Stromal cell of bone marrow (primary cell): ENCODE results near the gene SMIM41.
A peak's percentile ranks its signal among the peaks of the same experiment; 100 is the strongest.

Source experiments
- DNase-seq: peaks from one replicate; pipeline ENCODE4 v3.0.0-alpha.2; 2012; ENCODE audit warnings: low read depth

SMIM41 gene

DNA sequence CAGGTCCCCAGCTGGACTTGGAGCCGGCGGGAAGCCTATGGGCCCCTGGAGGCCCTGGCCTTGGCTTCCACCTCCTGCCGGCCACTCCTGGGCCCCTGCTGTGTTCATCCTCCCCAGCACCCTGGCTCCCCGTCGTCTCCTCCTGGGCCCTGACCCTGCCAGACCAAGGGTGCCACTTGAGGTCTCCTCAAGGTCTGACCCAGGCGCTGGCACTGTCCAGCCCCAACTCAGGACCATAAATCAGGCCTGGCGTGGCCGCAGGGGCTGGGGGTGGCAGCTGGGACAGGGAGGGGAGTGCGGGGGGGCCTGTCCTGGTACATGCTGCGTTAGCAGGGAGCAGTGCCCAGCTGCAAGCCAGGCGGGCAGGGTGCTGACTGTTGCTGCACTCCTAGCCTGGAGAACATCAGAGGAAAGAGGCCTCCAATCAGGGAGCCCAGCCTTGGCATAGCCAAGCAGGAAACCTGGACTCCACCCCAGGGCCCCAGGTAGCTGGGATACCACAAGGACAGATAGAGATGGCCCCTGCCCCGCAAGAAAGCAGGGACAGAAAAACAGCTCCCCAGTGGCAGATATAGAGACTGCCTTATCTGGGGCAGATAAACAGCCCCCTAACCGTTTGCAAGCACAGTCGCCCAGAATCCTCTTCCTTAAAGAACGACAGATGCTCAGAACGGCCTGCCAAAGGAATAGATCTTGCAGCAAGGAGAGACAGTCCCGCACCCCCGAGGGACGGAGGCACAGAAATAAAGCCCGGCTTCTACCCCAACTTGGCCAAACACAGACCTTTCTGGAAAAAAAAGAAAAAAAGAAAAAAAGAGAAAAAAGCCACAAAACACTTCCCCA is 16.2 kb upstream of the SMIM41 start:
- DNase-seq, result no peak

DNA sequence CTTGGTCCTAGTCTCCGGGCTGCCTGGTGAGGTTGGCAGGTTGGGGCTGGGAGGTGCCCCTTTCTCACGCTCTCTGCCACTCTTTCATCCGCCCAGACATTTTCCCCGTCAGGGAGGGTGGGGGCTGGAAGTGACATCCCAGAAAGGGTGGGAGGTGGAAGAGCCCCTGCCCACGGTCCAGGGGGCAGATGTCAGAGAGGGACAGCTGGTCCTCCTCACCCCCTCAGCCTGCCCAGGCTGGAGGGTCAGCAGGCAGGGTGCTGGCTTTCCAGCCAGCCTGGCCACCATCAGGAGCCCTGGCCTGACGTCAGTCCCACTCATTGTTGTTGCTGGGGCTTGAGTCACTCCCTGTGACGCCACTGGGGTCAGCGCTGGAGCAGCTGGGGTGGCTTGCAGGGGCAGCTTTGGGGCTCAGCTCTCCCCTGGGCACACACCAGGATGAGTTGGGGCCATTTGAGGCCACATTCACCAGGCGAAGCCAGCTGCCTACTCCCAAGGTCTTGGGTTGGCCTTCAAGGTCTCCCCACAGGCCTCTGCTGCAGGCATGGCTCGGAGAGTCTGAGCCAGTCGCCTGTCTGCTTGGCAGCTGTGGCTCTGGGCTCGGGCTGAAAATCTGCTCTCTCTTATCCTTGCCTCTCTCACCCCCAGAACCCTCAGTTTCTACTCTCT is 15.4 kb upstream of the SMIM41 start:
- DNase-seq, result peak; percentile 92

DNA sequence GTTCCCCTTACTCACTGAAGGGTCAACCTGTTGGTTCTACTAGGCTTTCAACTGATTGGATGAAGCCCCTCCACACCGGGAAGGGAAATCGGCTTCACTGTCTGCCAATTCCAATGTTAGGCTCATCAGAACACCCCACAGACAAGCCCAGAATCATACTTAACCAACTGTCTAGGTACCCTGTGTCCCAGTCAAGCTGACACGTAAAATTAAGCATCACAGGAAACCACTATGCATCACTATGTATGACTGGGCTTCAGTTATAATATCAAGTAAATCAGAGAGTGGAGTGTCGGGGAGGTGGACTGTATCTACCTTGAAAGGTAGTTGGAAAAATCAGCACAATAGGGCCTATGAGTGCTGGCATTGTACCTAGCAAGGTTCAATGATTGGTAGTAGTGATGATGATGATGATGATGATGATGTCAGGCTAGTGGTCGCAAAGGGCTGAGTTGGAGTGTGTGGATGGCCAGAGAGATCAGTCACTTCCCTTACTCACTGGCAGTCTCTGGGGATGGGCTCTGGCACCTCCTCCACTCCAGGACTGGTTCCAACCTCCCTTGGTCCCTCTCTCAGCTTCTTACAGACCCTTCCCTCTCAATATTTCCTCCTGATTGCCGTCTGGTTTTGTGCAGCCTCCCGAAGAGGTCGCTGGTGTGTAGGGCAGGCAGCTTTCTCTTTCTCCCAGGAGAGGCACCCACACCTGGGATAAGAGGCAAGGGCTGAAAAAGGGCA is 13.0 kb upstream of the SMIM41 start:
- DNase-seq, result no peak

DNA sequence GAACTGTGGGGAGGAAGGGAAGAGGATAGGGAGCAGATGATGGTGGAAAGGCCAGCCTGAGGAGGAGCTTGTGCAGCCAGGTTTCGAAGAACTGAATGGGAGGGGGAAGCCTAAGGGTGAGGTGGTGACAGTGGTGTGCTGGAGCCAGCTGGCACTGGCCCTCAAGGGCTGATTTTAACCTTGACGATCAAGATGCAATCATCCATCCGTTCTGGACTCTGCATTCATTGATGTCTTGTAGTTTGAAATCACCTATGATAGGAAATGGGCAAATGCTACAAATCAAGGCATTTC is 12.5 kb upstream of the SMIM41 start:
- no peak for DNase-seq

DNA sequence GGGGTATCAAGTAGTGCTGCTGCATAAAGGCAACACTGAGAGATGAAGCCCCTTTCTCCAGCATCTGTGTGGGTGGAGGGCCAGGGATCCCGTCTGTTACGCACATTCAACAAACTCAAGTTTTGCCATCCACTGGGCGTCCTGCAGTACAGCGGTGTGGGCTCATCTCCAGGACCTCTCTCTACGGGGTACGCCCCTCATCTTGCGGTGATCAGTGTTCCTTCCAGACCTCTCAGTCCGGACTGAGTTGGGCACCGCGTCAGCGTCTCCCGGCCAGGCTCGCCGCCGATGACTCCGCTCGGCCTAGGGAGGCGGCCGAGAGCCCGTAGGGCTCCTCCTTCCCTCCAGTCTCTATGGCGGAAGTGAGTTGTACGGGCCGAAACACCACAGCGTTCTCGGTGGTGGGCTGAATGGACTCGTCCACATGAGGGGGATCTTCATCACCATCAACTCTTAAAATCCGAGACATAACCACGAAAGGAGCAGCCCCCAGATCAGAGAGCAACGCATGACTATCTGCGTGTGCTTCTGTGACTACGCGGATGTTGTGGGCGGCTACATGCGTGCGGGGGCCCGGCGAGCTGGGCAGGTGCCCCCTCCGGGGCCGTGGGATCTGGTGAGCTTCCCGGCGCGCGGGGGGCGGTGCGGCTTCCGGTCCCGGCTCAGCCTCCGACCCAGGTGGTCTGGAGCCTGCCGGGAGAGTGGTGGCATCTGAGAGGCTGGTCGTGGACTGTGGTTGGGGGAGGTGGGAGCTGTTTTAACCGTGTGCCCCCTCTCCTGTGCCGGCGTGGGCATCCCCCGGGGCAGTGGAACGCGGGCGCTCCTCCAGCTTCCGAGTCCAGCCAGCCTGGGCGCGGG is 9.9 kb upstream of the SMIM41 start, which contains the start of gene ATG101:
ATG101 (plus strand) TSS at position 652 of the 858 bp plus-strand sequence. CDS start 3,673 bp downstream, outside the sequence.
- DNase-seq, result peak; percentile 90

DNA sequence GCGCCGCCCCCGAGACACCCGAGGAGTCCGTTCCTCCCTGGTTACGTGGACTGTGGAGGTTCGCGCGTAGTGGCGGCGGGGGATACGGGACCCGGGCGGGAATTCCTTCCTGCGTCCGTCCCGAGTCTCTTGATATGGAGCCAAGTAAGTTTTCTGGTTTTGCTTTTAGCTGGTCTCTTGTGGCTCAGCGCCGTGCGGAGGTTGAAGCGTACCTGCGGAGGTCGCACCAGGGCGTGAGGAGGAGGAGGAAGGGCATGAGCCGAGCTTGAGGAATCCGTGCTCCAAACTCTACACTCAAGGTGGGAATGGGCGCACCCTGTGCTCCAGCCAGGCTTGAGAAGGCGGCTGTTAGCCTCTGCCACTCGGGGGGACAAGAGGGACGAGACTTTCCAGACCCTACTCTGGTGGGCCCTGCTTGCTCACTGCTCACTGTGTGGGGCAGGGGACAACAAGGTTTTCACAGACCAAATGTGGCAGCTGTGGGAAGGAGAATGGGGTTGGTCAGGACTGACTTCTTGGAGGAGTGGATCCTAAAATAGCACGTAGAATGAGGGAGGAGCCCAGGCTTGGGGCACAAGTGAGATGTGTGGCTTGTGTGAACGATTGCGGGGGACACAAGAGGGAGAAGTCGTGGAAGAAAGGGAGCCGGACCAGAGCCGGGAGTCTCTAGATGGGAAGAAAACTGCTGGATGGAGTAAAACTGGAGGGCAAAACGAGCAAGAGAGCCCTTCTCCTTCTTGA is 9.1 kb upstream of the SMIM41 start:
- DNase-seq, result no peak

DNA sequence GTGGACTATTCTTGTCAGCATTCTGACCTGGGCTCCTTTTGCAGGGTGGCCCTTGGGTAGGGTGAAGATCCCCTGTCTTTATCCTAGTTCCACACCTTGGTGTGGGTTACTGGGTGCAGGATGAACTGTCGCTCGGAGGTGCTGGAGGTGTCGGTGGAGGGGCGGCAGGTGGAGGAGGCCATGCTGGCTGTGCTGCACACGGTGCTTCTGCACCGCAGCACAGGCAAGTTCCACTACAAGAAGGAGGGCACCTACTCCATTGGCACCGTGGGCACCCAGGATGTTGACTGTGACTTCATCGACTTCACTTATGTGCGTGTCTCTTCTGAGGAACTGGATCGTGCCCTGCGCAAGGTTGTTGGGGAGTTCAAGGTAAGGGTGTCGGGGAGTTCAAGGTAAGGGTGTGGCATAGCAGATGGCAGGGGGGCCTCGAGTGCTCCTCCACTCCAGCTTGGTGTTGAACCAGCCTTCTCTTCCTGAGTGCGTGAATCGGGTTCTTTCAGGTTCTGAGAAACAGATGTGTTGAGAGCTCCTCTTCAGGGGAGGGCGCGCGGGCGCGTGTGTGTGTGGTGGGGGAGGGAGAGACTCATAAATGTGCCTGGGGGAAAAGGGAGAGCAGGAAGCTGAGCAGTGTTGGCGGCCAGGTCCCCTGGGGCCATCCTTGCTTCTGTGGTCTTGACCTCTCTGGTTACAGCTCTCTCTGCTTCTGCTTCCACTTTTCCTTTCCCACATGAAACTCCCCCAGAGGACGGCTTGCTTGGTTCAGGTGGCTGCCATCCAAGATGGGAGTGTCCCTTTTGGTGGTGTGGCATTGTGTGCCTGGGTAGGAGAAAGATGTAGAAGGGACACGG is 5.7 kb upstream of the SMIM41 start:
- peak; percentile 75 for DNase-seq

DNA sequence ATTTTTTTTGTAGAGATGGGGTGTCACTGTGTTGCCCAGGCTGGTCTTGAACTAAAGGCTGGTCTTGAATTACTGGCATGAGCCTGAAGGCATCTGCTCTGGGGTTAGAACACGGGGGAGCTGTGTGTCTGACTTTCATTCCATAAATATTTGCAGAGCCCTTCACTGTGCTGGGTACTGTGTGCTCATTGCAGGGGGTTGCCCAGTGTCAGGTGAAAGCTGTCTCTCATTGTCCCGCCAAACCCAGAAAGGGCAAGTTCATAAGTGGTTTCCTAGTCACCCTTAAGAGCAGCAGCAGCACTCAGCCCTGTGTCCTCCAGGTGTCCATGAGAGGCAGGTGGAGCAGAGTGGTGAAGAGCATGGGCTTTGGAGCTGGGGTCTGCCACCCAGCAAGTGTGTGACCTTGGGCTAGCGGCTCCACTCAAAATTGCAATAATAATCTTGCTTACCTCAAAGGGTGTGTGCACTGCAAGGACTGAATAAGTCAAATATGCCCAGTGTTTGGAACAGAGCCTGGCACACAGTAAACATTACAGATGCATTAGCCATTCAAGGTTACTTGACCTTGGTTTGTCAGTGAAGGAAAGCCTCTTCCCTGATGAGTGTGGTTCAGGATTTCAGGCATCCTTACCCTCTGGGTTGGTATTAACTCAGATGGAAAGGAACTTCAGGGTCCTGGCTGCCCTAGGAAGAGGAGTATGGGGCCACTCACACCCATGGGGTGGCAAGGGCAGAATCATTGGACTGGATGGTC is 4.4 kb upstream of the SMIM41 start:
- no peak for DNase-seq

DNA sequence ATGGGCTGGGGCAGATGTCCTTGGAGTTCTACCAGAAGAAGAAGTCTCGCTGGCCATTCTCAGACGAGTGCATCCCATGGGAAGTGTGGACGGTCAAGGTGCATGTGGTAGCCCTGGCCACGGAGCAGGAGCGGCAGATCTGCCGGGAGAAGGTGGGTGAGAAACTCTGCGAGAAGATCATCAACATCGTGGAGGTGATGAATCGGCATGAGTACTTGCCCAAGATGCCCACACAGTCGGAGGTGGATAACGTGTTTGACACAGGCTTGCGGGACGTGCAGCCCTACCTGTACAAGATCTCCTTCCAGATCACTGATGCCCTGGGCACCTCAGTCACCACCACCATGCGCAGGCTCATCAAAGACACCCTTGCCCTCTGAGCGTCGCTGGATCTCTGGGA is 2.7 kb upstream of the SMIM41 start:
- DNase-seq, result no peak

DNA sequence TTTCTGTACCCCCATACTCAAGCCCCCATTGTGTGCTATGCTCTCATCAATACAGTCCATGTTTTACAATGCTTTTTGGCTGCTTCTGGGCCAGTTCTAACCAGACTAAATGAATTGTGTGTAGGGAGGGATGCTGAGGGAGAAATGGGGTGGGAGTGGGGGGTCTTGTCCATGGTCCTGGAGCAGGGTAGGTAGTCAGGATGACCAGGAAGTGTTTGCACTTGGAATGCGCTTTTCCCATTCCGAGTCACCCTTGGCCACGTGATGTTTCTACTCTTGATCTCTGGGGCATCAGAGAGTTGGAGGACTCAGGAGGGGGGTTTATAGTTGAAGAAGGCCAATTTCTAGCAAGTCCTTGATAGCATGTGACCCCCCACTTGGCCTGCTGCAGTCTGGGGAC is 1.2 kb upstream of the SMIM41 start:
- no peak for DNase-seq

DNA sequence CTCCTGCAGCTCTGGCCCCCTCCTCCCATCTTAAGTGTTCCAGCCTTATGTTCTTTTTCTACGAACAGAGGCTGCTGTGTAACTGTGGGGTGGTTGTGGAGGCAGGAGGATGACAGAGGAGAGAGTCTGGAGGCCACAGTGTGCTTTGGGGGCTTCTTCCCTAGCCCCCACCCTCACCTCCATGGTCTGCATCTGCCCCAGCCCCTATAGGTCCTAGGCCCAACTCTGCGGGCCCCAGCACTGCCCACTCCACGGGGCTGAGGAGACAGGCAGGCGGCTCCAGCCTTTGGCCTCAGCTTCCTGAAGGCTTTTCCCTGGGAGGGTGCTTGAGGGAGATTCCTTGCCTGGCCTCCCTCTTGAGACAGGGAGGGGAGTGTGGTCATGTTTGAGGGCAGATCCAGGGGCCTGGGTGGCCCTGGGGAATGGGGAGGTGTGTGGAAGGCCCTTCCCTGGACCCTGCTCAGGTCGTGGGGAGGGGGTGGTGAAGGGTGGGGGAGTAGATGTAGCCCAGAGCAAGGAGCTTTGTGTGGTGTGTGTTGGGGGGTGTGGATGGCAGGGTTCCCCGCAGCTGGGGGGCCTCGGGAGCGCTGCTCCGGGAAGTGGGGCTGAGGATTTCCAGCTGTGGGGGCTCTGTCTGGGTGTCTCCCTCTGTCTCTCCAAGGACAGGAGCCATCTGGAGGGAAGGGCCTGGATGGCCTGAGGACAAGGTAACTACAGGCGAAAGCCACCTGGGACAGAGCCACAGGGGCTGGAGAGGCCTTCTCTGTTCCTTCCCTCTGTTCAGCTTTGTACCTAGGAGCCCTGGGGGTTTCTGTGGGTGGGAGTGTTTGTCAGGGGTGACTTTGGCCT is 1.1 kb downstream of the SMIM41 start:
- no peak for DNase-seq

DNA sequence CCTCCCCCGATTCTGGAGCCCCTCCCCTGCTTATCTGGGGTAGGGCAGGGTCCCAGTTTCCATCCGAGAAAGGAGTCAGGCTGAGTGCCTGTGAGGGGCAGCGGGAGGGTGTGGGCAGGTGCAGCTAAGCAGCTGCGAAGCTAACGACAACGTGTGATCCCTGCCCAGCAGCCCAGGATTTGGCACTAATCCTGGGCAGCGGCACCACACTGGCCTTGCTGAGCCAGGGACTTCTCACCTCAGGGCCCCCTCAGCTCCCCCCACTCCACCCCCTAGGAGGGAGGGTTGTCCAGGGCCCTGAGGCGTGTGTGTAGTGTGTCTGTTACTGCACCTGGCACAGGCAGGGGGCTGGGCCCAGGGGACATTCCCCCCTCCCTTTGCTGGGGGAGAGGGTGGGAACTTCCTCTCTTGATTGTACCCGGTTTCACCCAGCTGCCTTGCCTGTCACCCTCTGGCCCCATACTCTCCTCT is 1.8 kb downstream of the SMIM41 start:
- no peak for DNase-seq

DNA sequence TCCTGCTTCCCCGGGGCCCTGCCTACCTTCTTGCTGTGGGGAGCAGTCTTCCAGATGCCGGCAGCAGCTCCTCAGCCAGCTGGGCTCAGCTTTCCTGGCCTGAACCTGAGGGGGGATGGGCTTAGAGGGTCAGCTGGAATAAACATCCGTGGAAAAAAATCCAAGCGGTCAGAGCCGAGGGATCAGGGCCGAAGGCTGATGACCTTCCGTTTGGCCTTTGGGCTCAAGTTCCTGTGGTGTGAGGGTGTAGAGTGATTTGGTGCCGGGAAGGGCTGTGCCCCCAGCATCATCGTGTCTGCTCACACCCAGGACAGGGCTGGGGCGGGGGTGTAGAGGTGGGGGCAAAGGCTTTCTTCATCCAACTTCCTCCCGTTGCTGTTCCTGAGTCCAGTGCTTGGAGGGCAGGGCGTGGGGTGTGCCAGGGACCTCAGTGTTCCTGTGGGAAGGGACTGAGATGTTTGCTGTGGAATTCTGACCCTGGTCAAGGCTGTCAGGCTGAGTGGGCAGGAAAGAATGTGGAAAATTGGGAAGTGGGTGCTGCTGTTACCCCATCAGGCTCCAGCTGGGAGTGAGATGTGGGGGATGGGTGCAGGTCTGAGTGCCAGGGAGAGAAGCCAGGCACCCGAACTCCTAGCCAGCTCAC is 2.6 kb downstream of the SMIM41 start:
- DNase-seq, result no peak

DNA sequence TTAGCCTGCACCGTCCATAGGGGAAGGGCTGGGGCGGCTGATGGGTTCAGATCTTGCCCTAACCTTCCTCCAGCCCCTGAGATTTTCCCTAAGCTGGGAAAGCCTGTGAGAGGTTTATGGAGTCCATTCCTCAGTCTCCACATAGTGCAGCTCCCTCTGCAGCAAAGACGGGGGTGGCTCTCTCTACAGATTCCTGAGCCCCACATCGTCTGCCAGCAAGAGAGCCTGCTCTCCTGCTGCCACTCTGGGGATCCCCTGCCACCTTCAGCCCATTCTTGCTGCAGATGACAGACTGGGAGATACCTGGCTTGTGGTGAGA is 3.1 kb downstream of the SMIM41 start:
- DNase-seq, result no peak

DNA sequence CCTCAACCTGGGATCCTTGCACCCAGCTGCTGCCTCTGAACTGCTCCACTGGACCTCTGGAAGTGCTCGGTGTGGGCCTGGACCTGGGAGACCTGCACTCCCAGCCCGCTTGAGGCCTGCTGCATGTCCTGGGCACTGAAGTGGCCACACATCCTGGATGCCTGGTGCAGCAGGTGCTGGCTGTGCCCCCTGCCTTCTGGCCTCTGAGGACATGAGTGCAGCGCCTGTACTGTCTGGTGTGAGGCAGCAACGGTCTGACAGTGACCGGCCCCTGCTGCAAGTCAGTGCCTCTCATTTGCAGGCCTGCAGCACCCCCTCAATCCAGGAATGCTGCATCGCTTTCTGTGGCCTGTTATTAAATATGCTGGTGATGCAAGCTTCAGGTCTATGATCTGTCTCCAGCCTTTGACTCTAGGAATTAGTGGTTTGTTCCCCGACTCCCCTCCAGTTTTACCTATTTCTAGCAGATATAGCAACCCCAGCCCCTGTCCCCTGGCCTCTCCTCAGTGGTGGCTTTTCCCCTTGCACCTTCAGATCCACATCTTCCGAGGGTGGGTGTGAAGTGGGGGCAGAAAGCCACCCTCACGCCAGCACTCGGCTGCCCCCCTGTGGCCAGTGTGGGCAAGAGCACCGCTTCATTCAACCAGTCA is 3.6 kb downstream of the SMIM41 start:
- DNase-seq, result no peak

DNA sequence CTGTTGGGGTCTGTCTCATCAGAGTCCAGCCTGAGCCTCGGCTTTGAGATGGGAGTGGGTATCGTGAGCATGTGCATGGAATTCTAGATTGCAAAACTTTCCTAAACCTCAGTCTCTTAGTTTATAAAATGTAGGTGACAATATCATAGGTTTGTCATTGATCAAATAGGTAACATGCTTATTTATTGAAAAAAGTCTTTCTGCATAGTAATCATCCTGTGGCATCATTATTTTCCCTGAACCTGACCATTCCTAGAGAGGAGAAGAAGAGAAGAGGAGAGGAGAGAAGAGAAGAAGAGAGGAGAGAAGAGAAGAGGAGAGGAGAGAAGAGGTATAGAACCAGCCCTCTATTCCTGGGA is 4.1 kb downstream of the SMIM41 start:
- no peak for DNase-seq

DNA sequence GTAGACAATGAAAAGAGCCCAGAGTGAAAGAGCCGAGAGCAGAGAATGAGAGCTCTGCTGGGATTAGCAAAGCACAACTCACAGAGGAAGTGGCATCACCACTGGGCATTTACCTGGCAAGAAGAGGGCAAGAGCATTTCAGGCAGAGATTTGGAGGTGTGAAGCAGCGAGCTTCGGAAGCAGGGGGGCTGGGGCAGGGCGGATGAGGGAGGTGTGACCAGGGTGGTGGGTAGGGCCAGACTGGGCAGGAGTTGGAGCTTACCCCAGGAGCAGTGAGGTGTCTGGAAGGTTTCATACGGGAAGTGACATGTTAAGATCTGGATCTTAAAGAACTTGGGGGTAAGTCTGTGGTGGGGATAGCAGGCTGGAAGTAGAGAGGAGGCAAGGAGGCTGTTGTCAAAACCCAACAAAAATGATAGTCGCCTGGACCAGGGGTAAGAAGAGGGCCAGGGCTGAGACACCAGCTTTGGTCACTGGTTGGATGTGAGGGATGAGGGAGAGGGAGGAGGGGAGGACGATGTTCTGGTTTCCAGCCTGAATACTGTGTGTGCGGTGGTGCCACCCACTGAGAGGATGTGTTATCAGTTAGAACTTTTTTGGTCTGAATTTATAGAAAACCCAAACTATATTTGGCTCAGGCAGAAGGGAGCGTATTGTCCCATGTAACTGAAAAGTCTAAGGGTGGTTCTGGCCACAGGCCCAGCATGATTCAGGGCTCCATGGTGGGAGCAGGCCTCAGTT is 5.2 kb downstream of the SMIM41 start:
- no peak for DNase-seq
